ENCODE results near the gene STOX2.

Gene STOX2

GRCh38 chr4:184028561-184029374, 123.7 kb downstream of the STOX2 start:
- TF ChIP-seq, protein P1, sequence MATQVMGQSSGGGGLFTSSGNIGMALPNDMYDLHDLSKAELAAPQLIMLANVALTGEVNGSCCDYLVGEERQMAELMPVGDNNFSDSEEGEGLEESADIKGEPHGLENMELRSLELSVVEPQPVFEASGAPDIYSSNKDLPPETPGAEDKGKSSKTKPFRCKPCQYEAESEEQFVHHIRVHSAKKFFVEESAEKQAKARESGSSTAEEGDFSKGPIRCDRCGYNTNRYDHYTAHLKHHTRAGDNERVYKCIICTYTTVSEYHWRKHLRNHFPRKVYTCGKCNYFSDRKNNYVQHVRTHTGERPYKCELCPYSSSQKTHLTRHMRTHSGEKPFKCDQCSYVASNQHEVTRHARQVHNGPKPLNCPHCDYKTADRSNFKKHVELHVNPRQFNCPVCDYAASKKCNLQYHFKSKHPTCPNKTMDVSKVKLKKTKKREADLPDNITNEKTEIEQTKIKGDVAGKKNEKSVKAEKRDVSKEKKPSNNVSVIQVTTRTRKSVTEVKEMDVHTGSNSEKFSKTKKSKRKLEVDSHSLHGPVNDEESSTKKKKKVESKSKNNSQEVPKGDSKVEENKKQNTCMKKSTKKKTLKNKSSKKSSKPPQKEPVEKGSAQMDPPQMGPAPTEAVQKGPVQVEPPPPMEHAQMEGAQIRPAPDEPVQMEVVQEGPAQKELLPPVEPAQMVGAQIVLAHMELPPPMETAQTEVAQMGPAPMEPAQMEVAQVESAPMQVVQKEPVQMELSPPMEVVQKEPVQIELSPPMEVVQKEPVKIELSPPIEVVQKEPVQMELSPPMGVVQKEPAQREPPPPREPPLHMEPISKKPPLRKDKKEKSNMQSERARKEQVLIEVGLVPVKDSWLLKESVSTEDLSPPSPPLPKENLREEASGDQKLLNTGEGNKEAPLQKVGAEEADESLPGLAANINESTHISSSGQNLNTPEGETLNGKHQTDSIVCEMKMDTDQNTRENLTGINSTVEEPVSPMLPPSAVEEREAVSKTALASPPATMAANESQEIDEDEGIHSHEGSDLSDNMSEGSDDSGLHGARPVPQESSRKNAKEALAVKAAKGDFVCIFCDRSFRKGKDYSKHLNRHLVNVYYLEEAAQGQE (IDR thresholded peaks at IDR 0.05; ENCODE audit: low read depth): no peak
- no peak for TF ChIP-seq TCF12 (IDR thresholded peaks at IDR 0.05; ENCODE audit: low read depth)
- no peak for TF ChIP-seq TAF1 (IDR thresholded peaks at IDR 0.05; ENCODE audit: low read depth)
- no peak for TF ChIP-seq ZBTB7A (IDR thresholded peaks at IDR 0.05; ENCODE audit: low read depth)
- no peak for TF ChIP-seq EGR1 (IDR thresholded peaks at IDR 0.05)
- TF ChIP-seq, protein P2, sequence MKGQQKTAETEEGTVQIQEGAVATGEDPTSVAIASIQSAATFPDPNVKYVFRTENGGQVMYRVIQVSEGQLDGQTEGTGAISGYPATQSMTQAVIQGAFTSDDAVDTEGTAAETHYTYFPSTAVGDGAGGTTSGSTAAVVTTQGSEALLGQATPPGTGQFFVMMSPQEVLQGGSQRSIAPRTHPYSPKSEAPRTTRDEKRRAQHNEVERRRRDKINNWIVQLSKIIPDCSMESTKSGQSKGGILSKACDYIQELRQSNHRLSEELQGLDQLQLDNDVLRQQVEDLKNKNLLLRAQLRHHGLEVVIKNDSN (IDR thresholded peaks at IDR 0.05): no peak
- no peak for TF ChIP-seq TEAD4 (IDR thresholded peaks at IDR 0.05)
- no peak for TF ChIP-seq RAD21 (IDR thresholded peaks at IDR 0.05; ENCODE audit: low read depth)
- no peak for TF ChIP-seq CEBPB (IDR thresholded peaks at IDR 0.05)
- TF ChIP-seq MAX (IDR thresholded peaks at IDR 0.05): no peak
- no peak for TF ChIP-seq NFIC (IDR thresholded peaks at IDR 0.05)
- no peak for TF ChIP-seq CREB1 (IDR thresholded peaks at IDR 0.05; ENCODE audit: low read depth)
- no peak for TF ChIP-seq YY1 (IDR thresholded peaks at IDR 0.05; ENCODE audit: low read depth)
- TF ChIP-seq FOXM1 (IDR thresholded peaks at IDR 0.05; ENCODE audit: borderline replicate concordance, low read depth): no peak

GRCh38 chr4:184030036-184030435, 124.9 kb downstream of the STOX2 start:
- TF ChIP-seq TAF1 (IDR thresholded peaks at IDR 0.05; ENCODE audit: low read depth) (no peak), YY1 (IDR thresholded peaks at IDR 0.05; ENCODE audit: low read depth) (no peak), EP300 (IDR thresholded peaks at IDR 0.05; ENCODE audit: borderline replicate concordance) (no peak), EGR1 (IDR thresholded peaks at IDR 0.05) (no peak), RAD21 (IDR thresholded peaks at IDR 0.05; ENCODE audit: low read depth) (no peak), TEAD4 (IDR thresholded peaks at IDR 0.05) (no peak), MAX (IDR thresholded peaks at IDR 0.05) (no peak), CREB1 (IDR thresholded peaks at IDR 0.05; ENCODE audit: low read depth) (no peak), ZBTB7A (IDR thresholded peaks at IDR 0.05; ENCODE audit: low read depth) (no peak)

- TF ChIP-seq, protein P2 (IDR thresholded peaks at IDR 0.05): no peak
- no peak for TF ChIP-seq RAD21 (IDR thresholded peaks at IDR 0.05; ENCODE audit: low read depth)
- no peak for TF ChIP-seq EP300 (IDR thresholded peaks at IDR 0.05; ENCODE audit: borderline replicate concordance)
- TF ChIP-seq ZBTB7A (IDR thresholded peaks at IDR 0.05; ENCODE audit: low read depth): no peak
- TF ChIP-seq CEBPB (IDR thresholded peaks at IDR 0.05): no peak
- TF ChIP-seq, protein P1 (IDR thresholded peaks at IDR 0.05; ENCODE audit: low read depth): no peak
- TF ChIP-seq TAF1 (IDR thresholded peaks at IDR 0.05; ENCODE audit: low read depth): no peak
- TF ChIP-seq TCF12 (IDR thresholded peaks at IDR 0.05; ENCODE audit: low read depth): no peak
- TF ChIP-seq CREB1 (IDR thresholded peaks at IDR 0.05; ENCODE audit: low read depth): no peak
- no peak for TF ChIP-seq NFIC (IDR thresholded peaks at IDR 0.05)
- TF ChIP-seq YY1 (IDR thresholded peaks at IDR 0.05; ENCODE audit: low read depth): no peak
- no peak for TF ChIP-seq FOXM1 (IDR thresholded peaks at IDR 0.05; ENCODE audit: borderline replicate concordance, low read depth)
Observed at GRCh38 chr4:184030764-184031163, 125.7 kb downstream of the STOX2 start.

DNA sequence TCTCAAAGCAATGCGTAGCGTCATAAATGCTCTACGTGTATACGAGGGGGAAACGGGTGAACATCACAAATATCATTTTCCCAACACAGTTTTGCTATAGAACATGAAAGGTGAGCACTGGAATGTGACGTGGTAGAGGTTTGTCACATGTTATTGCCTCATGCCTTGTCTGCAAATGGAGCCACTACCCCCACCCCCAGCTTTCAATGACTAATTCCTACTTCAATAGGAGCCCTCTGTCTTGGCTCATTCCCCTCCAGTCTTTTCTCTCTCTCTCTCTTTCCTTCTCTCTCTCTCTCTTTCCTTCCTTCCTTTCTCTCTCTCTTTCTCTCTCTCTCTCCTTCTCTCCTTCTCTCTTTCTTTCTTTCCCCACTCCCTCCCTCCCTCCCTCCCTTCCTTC, 127.0 kb downstream of the STOX2 start:
- TF ChIP-seq CEBPB (IDR thresholded peaks at IDR 0.05): no peak
- TF ChIP-seq, protein P2 (IDR thresholded peaks at IDR 0.05): no peak
- TF ChIP-seq TAF1 (IDR thresholded peaks at IDR 0.05; ENCODE audit: low read depth): no peak
- no peak for TF ChIP-seq MAX (IDR thresholded peaks at IDR 0.05)
- TF ChIP-seq FOXM1 (IDR thresholded peaks at IDR 0.05; ENCODE audit: borderline replicate concordance, low read depth): no peak
- no peak for TF ChIP-seq TCF12 (IDR thresholded peaks at IDR 0.05; ENCODE audit: low read depth)
- TF ChIP-seq, protein P1 (IDR thresholded peaks at IDR 0.05; ENCODE audit: low read depth): no peak
- no peak for TF ChIP-seq NFIC (IDR thresholded peaks at IDR 0.05)
- no peak for TF ChIP-seq TEAD4 (IDR thresholded peaks at IDR 0.05)
- TF ChIP-seq YY1 (IDR thresholded peaks at IDR 0.05; ENCODE audit: low read depth): no peak
- TF ChIP-seq EGR1 (IDR thresholded peaks at IDR 0.05): no peak
- no peak for TF ChIP-seq EP300 (IDR thresholded peaks at IDR 0.05; ENCODE audit: borderline replicate concordance)
- TF ChIP-seq RAD21 (IDR thresholded peaks at IDR 0.05; ENCODE audit: low read depth): no peak
- TF ChIP-seq CREB1 (IDR thresholded peaks at IDR 0.05; ENCODE audit: low read depth): no peak
- TF ChIP-seq ZBTB7A (IDR thresholded peaks at IDR 0.05; ENCODE audit: low read depth): no peak

Measured in Ishikawa (cell line).